ENCODE data around the gene SHCBP1L. TPM values are rescaled to one million over a fixed set of nuclear protein-coding genes. Genes with fewer than 3 reads are reported as not detected.

SHCBP1L gene
- total RNA-seq, 2 donors from 2014 or later: not detected

- H3K4me1 Mint-ChIP-seq: peaks cover 16% of the 10 kb centered on the region
- no peak for TF ChIP-seq CTCF (conservative IDR thresholded peaks at IDR 0.05)
Measured at GRCh38 chr1:182998482-182998881, 45.5 kb upstream of the SHCBP1L start.

GRCh38 chr1:182996816-182997215, 43.9 kb upstream of the SHCBP1L start:
- Histone ChIP-seq H3K4me3 (ENCODE audit: low read length) (no peak overlapping the region), H3K27me3 (ENCODE audit: control insufficient read depth, insufficient read depth, low read length, poor library complexity, severe bottlenecking) (peaks cover 10% of the 10 kb centered on the region), H3K9me3 (ENCODE audit: control insufficient read depth, low read length) (no peaks in the 10 kb centered on the region), H3K36me3 (ENCODE audit: control insufficient read depth, insufficient read depth, low read length) (no peaks in the 10 kb centered on the region), H3K27ac (ENCODE audit: low read depth, low read length) (no peak overlapping the region), H3K4me1 (ENCODE audit: control insufficient read depth, insufficient read depth, low read length) (peaks cover 5% of the 10 kb centered on the region), H3K9ac (ENCODE audit: extremely low read depth, low read length, poor library complexity, severe bottlenecking) (no peak overlapping the region)
- Mint-ChIP-seq H3K4me3 (no peak overlapping the region), H3K36me3 (ENCODE audit: low read depth) (no peaks in the 10 kb centered on the region), H3K27me3 (ENCODE audit: insufficient read depth) (peaks cover 41% of the 10 kb centered on the region), H3K27ac (no peak overlapping the region), H3K9me3 (no peaks in the 10 kb centered on the region), H3K4me1 (peaks cover 16% of the 10 kb centered on the region)
- 88% methylated on average over 1 of the region's 1 CpG; no CpG with 5 or more reads in 1 of the 2 experiments for WGBS, 2 experiments (ENCODE audit: insufficient coverage in 1 of 2, insufficient read length in 1 of 2)
- no peak for DNase-seq
- TF ChIP-seq CTCF (conservative IDR thresholded peaks at IDR 0.05): no peak

More at GRCh38 chr1:182998482-182998881, 45.5 kb upstream of the SHCBP1L start:
- Histone ChIP-seq H3K4me1 (ENCODE audit: control insufficient read depth, insufficient read depth, low read length) (peaks cover 5% of the 10 kb centered on the region), H3K4me3 (ENCODE audit: low read length) (no peak overlapping the region), H3K36me3 (ENCODE audit: control insufficient read depth, insufficient read depth, low read length) (no peaks in the 10 kb centered on the region), H3K27ac (ENCODE audit: low read depth, low read length) (no peak overlapping the region), H3K9ac (ENCODE audit: extremely low read depth, low read length, poor library complexity, severe bottlenecking) (no peak overlapping the region), H3K27me3 (ENCODE audit: control insufficient read depth, insufficient read depth, low read length, poor library complexity, severe bottlenecking) (peaks cover 9% of the 10 kb centered on the region), H3K9me3 (ENCODE audit: control insufficient read depth, low read length) (no peaks in the 10 kb centered on the region)
- no peak for DNase-seq
- H3K9me3 Mint-ChIP-seq: no peaks in the 10 kb centered on the region
- no peak overlapping the region for H3K4me3 Mint-ChIP-seq
- H3K27ac Mint-ChIP-seq: no peak overlapping the region
- H3K27me3 Mint-ChIP-seq (ENCODE audit: insufficient read depth): peaks cover 35% of the 10 kb centered on the region
- no peaks in the 10 kb centered on the region for H3K36me3 Mint-ChIP-seq (ENCODE audit: low read depth)

- no peaks in the 10 kb centered on the region for H3K36me3 ChIP-seq (ENCODE audit: control insufficient read depth, insufficient read depth, low read length)
- H3K4me3 ChIP-seq (ENCODE audit: low read length): no peak overlapping the region
- WGBS, 2 experiments (ENCODE audit: insufficient coverage in 1 of 2, insufficient read length in 1 of 2): 90% methylated on average over 4 of the region's 4 CpGs; no CpG with 5 or more reads in 1 of the 2 experiments
- peaks cover 13% of the 10 kb centered on the region for H3K27me3 ChIP-seq (ENCODE audit: control insufficient read depth, insufficient read depth, low read length, poor library complexity, severe bottlenecking)
- no peak overlapping the region for H3K27ac ChIP-seq (ENCODE audit: low read depth, low read length)
- Mint-ChIP-seq H3K36me3 (ENCODE audit: low read depth) (no peaks in the 10 kb centered on the region), H3K4me1 (peaks cover 15% of the 10 kb centered on the region), H3K9me3 (no peaks in the 10 kb centered on the region), H3K27ac (no peak overlapping the region), H3K4me3 (no peak overlapping the region), H3K27me3 (ENCODE audit: insufficient read depth) (peaks cover 33% of the 10 kb centered on the region)
- no peaks in the 10 kb centered on the region for H3K9me3 ChIP-seq (ENCODE audit: control insufficient read depth, low read length)
- TF ChIP-seq CTCF (conservative IDR thresholded peaks at IDR 0.05): no peak
- DNase-seq: no peak
- H3K9ac ChIP-seq (ENCODE audit: extremely low read depth, low read length, poor library complexity, severe bottlenecking): no peak overlapping the region
- peaks cover 5% of the 10 kb centered on the region for H3K4me1 ChIP-seq (ENCODE audit: control insufficient read depth, insufficient read depth, low read length)
Measured at GRCh38 chr1:182995894-182996293, 42.9 kb upstream of the SHCBP1L start.
